GM18951 (cell line): ENCODE results near the gene F13A1.

Source experiments
- POLR2A ChIP-seq: IDR thresholded peaks from 4 replicates; pipeline ENCODE4 v1.6.1; 2011; ENCODE audit warnings: mild to moderate bottlenecking; ENCODE audit not compliant: insufficient read length, insufficient read depth; ENCODE audit errors: extremely low read depth
- in situ Hi-C: fragments of 300-500 bp; cut with MboI; formaldehyde crosslinking; loops from one replicate; pipeline ENCODE4 v1.12.0; 2022; ENCODE audit warnings: low sequenced_read_pairs, mixed read lengths, inconsistent platforms; ENCODE audit not compliant: unreplicated experiment

The F13A1 gene

DNA sequence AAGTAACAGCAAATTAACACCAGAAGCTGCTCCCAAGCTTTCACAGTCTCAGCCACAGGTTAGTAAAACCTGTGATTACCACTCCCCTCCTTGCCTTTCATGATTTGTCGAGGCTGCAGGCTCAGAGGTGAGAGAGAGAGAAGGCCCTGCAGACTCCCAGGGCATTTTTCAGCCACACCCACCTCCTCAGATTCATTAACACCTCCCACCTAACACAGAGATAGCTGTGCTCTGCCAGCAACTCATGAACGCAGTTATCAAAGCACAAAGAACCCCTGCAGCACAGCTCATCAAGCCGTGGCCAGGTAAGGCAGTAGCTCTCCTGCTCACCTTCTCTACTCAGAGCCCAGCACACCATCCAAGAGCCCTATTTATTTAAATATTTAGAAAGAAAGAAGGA, 27.1 kb downstream of the F13A1 start:
- TF ChIP-seq POLR2A = no peak
- in situ Hi-C loops = no loop called here

DNA sequence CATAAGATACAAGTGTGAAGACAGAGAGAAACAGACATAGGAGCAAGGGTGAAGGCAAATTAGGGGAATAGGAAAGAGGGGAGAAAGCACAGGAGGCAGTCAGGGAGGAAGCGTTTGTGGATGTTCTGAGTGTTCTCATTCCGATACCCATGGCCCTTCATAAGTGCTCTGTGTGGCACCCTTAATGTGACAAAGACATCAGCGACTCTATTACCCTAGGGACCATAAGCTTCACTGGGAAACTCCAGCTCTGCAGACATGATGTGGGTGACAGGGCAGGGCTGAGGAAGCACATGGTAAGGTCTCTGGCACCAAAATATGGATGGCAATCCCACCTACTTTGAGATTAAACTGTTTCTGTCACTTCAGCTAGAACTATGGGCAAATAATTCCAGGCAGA, 33.0 kb downstream of the F13A1 start:
- TF ChIP-seq POLR2A = no peak
- in situ Hi-C loops = no loop called here

DNA sequence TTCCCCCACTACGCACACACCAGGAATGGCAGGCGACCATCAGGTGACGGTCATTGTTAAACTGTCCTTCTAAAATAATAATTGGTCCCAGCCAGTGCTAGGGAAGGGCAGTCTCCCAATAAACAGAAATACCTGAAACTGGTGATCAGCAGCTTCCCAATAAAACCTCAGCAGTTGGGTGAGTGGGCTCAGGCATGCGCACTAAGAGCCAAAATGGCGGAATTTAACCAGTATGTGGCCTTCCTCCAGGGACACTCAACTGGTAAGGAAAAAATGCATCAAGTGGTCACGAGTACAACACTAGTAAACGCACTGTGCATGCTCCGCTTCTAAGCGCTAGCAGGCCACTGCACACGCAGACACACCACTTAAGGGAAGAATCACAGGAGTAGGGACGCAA, 34.8 kb downstream of the F13A1 start:
- in situ Hi-C loops = no loop called here
- no peak for TF ChIP-seq POLR2A

DNA sequence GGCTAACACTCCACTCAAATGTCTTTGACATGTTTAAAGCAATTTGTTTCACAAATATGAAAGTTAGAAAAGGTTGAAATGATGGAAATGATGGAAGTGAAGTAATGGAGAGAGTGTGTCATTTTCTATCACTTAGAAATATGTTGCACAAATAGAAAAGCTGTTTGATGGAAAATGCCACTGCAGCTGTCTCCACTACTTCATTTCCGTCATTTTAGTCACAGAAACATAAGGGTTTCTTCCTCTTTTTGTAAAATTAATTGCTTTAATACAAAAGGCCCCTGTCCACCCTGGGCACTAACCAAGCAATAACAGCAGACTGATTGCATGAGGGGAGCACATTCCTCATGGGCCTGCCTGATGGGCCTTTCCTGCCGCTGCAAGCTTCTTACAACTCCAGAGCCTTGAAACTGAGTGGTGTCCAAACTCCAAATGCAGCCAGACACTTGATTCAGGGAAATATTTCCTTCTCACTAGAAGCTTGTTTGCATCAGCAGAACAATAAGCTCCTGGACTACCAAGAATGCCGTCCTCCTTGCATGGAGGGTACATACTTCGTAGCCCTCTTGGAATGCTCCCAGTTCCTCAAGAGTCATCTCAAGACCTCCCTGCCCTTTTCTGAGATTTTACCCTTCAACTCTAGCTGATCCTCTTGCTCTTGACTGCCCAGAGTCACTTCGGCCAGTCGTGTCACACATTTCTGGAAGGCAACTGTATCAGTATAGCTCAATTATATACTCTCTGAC, 36.1 kb downstream of the F13A1 start:
- no peak for TF ChIP-seq POLR2A
- in situ Hi-C loops = no loop called here

DNA sequence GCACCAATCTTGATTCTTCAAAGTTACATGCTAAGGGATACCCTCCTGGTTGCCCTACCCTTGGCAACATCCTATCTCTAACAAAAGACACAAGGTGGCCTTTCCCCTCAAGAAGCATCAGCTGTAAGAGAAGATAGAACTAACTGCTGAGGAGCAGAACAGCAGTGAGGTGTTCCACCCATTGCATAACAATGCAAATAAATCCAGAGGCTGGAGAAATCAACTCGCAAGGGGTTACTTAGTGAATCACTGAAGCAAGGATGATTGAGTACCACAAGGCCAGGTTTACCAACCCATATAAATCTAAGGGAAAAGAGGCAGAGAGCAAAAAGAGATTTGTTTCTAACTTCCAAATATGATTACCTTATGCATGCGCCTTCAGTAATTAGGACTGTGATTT, 36.7 kb downstream of the F13A1 start:
- in situ Hi-C loops = no loop called here
- no peak for TF ChIP-seq POLR2A

DNA sequence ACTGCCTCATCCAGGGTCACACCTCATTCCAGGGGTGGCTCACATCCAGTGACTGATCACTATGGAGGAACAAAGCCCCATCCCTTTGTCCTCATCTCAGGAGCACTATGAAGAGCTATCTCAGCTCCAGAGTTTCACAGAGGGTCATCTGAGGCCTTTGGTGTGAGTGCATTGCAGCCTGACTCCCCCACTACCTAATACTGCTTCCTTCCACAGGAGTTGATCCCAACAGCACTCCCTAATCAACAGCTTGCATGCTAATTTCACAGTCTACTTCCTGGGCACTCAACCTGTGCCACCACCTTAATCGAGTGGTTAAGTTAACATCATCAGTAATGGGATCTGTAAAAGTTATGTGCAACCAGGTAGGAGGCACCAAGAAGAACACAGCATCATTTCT, 37.7 kb downstream of the F13A1 start:
- no peak for TF ChIP-seq POLR2A
- in situ Hi-C loops = no loop called here

DNA sequence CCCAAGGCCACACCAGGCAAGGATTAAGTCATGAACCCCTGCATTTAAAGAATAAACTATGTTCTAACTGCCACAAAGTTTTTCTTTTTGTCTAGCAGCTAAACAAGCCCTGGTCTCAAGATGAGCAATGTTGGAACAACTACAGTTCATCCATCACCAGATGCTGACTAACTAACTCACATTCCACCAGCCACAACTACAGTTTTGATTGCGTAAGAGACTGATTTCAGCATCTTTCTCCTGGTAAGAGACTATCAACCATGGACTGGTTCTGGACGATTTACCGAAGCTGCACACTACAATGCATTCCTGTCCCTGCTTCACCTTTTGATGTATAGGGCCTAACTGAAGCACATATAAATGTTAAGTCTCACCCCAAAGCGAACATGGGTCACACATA, 43.0 kb downstream of the F13A1 start:
- no peak for TF ChIP-seq POLR2A
- in situ Hi-C loops = no loop called here

DNA sequence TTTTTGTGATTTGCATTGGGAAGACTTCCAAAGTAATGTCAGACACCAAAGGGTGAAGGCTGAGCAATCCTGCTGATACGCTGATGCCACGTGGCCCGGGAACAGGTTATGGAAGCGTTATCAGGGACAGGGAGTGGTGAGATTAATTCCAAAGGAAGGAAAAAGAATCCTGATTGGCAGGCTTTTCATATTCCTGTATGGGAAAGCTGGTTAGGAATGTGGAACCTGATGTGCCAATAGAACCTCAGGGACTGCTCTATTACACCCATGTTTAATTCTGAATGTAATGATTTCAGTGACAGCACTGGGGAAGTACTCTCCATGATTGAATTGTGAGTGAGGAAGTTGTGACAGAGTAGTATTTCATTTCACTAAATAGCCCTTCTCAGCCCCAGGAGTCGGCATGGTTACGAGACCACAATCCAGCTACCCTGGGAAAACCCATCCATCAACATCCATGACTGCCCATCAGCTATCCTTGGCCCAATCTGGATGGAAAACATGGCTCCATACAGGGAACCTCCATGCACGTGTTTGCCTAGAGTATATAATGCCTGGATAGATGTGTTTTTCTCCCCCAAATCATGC, 49.4 kb downstream of the F13A1 start:
- in situ Hi-C loops = no loop called here
- TF ChIP-seq POLR2A = no peak

DNA sequence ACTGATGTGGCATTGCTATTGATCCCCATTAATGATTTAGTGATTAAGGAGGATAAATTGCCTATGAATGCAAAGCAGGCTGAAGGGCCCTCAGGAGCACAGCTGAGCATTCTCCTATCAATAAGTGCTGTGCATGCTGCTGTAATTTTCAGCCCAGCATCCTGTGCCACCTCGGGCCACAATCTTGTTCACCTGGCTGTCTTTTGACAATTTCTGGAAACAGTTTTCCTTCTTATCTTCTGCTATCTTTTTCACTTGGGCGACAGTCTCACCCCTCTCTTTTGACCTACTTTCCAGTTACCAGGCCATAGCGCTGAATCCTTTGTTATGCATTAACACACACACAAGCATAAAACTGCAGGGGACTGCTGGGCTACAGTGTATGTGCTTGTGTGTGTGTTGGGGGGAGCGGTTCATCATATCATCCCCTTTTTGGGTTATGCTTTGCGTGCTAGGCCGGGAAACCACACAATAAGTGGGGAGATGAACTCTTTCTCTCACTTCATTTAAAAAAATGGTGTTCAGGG, 60.2 kb downstream of the F13A1 start:
- in situ Hi-C loops = no loop called here
- TF ChIP-seq POLR2A = no peak

DNA sequence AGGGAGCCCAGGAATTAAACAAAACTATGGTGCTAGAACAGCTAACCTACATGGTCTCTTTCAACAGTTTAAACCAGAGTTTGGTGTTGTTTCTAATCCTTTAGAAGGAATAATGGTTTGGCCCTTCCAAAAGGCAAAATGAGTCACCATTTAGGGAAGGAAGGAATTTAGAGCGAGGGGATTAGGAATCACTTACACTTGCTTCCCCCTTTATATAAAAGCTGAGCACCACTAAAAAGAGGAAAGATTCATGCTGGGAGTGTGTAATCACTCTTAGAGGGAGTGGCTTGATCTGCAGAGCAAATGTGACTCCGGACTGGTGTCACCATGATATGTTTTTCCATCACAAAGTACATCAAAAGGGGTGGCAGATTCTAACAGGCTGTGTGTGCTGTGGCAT, 63.6 kb downstream of the F13A1 start:
- no peak for TF ChIP-seq POLR2A
- in situ Hi-C loops = no loop called here

DNA sequence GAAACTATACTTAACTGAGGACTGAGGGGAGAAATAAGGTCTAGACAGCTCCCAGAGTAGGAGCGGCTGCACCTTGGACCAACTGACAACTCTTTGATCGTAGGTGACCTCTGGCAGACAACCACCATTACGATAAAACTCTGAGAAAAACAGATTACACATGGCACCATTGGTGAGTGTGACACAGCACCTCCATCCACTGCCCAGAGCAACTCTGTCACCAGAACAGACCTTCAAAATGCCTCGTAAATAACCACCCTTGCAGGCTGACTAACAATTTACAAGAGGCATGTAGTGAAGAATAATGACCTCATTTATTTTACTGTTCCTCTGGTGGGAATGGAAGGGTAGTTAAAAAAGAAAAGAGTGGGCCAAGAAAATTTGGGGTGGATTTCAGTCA, 64.2 kb downstream of the F13A1 start:
- in situ Hi-C loops = no loop called here
- no peak for TF ChIP-seq POLR2A

DNA sequence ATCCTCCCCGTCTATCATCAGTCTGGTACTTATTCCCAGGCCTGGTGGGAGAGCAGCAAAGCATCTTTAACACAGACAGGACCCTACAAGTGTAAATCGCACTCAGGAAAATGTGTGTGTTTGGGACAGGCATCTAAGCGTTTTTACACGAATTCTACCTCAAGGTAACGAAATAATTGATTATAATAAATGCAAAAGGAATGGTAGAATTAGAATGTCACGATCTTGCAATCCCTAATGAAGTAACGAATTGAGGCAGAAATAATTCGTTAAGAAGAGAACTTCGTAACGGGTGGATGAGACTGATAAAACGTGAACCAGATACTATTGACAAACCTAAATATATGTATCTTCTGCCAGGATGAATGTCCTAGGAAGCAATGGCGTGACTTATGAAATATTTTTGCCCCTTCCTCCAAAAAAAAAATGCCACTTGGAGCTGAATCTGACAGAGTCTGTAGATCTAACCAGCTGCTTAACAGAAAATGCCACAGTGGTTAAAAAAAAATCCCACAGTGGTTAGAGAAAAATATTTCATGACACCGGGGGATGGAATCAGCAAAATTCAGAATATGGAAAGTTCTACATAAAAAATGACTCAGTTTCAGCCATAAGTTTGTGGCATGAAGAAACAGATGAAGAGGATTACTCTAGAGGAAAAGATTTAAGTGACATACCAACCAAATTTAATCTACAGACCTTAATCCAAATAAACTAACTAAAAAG, 68.7 kb downstream of the F13A1 start:
- in situ Hi-C loops = no loop called here
- TF ChIP-seq POLR2A = no peak

DNA sequence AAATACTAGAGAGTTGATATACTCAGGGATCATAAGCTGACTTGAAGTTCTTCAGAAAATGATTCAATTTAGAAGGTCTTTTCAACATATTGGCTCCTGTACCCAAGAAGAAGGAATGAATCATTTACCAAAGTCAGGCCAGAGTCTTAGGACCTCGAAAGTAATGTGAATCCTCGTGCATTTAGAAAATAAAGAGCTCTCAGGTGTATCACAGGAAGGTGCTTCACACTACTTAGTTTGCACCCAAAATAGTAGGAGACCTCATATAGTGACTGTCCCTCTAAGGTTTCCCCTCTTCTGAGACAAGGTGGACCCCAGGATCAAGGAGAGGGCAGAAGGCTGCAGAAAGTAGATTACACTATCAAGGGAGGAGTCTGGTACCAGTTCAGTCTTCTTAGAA, 71.8 kb downstream of the F13A1 start:
- in situ Hi-C loops = no loop called here
- no peak for TF ChIP-seq POLR2A

DNA sequence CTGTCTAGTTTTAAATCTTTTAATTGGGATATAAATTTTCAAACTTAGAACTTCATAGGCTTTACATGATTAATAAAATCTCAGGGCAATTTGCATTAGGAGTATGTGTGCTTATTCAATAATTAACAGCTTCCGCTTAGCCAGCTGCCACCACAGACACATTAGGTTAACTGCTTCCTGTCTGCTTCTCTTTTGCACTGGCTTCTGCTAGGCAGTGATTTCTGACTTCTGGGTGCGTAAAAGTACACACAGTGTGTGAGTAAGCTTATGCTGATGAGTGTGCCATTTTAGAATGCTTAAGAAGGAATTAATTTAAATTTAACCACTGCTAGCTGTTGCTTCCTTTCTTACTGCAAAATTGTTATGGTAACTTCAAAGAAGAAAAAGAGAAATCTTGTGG, 73.9 kb downstream of the F13A1 start:
- TF ChIP-seq POLR2A = no peak
- in situ Hi-C loops = no loop called here

DNA sequence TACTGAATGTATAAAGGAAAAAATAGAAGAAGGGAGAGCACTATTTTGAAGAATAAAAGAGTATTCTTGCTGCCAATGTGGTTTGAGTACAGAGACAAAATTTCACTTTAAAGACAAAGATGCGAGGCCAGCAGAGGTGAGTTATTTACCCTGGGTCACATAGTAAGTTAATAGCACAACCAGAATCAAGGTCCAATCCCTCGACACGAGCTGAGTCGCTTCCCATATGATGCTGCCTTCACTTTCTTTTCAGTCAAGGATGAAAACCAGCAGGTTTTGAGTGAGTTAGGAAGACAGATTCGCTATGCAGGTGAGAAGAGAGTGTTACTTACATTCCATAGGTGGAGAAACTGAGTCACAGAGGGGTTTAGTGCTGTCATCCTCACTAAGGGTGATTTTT, 75.8 kb downstream of the F13A1 start:
- TF ChIP-seq POLR2A = no peak
- in situ Hi-C loops = no loop called here
